T-cell (primary cell): ENCODE data around the gene ZC3HAV1. TPM values are rescaled to one million over a fixed set of nuclear protein-coding genes. Genes with fewer than 3 reads are reported as not detected.
A peak's percentile ranks its signal among the peaks of the same experiment; 100 is the strongest.
"Not testable (repeated sequence)": the region's sequence is repeated elsewhere in the genome, so short reads cannot be mapped to it uniquely, and the experiment has no call there.

Experiments used
- ATAC-seq, 4 experiments: fragments of 200-7000 bp in 3 of 4; fragments of 150-1000 bp in 1 of 4; cut with Tn5 transposase; replicated peaks in 1 of 4; 1 replicate in 3 of 4; 2 replicates in 1 of 4; pipeline ENCODE4 v1.10.0; 2021; ENCODE audit warnings: moderate library complexity in 3 of 4, mild to moderate bottlenecking in 2 of 4, moderate number of reproducible peaks in 1 of 4
- CTCF ChIA-PET, 2 donors: fragments of 300-600 bp; sonication (Branson Sonifier 250); formaldehyde crosslinking; loops; one replicate each; lab custom pipeline; 2022; ENCODE audit warnings: antibody characterized with exemption in 2 of 2; lab: Charles Lee
- POLR2A ChIA-PET, 2 donors: fragments of 300-600 bp; sonication (Branson Sonifier 250); formaldehyde crosslinking; loops; one replicate each; lab custom pipeline; 2022; ENCODE audit warnings: antibody characterized with exemption in 2 of 2; lab: Charles Lee
- DNase-seq, 35 experiments: peaks; one replicate each; pipeline versions ENCODE4 v3.0.0 to v3.0.0-alpha.2; 2013 to 2023
- H3K27ac ChIP-seq: one replicate; pipeline ENCODE4 v1.5.1; 2013; ENCODE audit warnings: low read length
- H3K27me3 ChIP-seq, 2 experiments: replicated peaks in 1 of 2; 1 replicate in 1 of 2; 2 replicates in 1 of 2; pipeline versions ENCODE4 v1.6.1 to v1.7.0; 2013; ENCODE audit warnings: low read length in 1 of 2, mixed read lengths in 1 of 2; ENCODE audit not compliant: control insufficient read depth in 2 of 2, insufficient read depth in 2 of 2; ENCODE audit errors: extremely low read depth in 1 of 2
- H3K36me3 ChIP-seq, 2 donors: 1 replicate in 1 of 2; 2 replicates in 1 of 2; pipeline versions ENCODE4 v1.6.1 to v1.7.0; 2013; ENCODE audit warnings: low read length in 1 of 2; ENCODE audit not compliant: control insufficient read depth in 2 of 2, insufficient read depth in 1 of 2; ENCODE audit errors: extremely low read depth in 1 of 2
- H3K4me1 ChIP-seq, 2 experiments: 1 replicate in 1 of 2; 2 replicates in 1 of 2; pipeline versions ENCODE4 v1.6.1 to v1.7.0; 2013; ENCODE audit warnings: low read length in 2 of 2, mixed read lengths in 1 of 2; ENCODE audit not compliant: insufficient read depth in 2 of 2, control insufficient read depth in 1 of 2; ENCODE audit errors: extremely low read depth in 1 of 2
- H3K4me3 ChIP-seq, 2 donors: 1 replicate in 1 of 2; 2 replicates in 1 of 2; pipeline versions ENCODE4 v1.5.1 to v1.7.0; 2013; ENCODE audit warnings: mild to moderate bottlenecking in 2 of 2, low read length in 1 of 2, moderate library complexity in 1 of 2; ENCODE audit not compliant: control insufficient read depth in 1 of 2; ENCODE audit errors: extremely low read depth in 1 of 2
- H3K9me3 ChIP-seq: 2 replicates; pipeline ENCODE4 v1.7.0; 2013
- H3K27ac Mint-ChIP-seq, 2 donors: one replicate each; pipeline ENCODE4 v1.8.0; 2020 to 2021; ENCODE audit warnings: mild to moderate bottlenecking in 2 of 2, mixed read lengths in 2 of 2
- H3K27me3 Mint-ChIP-seq, 2 donors: one replicate each; pipeline ENCODE4 v1.8.0; 2021 to 2022; ENCODE audit warnings: mixed read lengths in 2 of 2
- H3K36me3 Mint-ChIP-seq: one replicate; pipeline ENCODE4 v1.8.0; 2021; ENCODE audit warnings: mixed read lengths
- H3K4me1 Mint-ChIP-seq, 3 donors: one replicate each; pipeline ENCODE4 v1.8.0; 2020 to 2022; ENCODE audit warnings: mixed read lengths in 3 of 3, mild to moderate bottlenecking in 1 of 3
- H3K4me3 Mint-ChIP-seq, 3 donors: one replicate each; pipeline ENCODE4 v1.8.0; 2020 to 2022; ENCODE audit warnings: mild to moderate bottlenecking in 3 of 3, mixed read lengths in 3 of 3, moderate library complexity in 3 of 3
- H3K9me3 Mint-ChIP-seq, 3 donors: one replicate each; pipeline ENCODE4 v1.8.0; 2020 to 2022; ENCODE audit warnings: mixed read lengths in 3 of 3
- WGBS: methylation state at CpG from one replicate; pipeline ENCODE4 v1.1.5; 2013; ENCODE audit warnings: missing lambda C conversion rate; ENCODE audit not compliant: insufficient coverage; 5-methylcytosine and 5-hydroxymethylcytosine counted together
- total RNA-seq, 35 experiments: library from RNA in 6 of 35; stranded (reverse) in 6 of 35; fragments of 120-200 nt in 1 of 35; gene quantifications; one replicate each; pipeline versions ENCODE4 v1.2.1 to v1.2.4 and lab custom pipeline; 2013 to 2026

The ZC3HAV1 gene
- total RNA-seq, 5 donors from 2014 or later (not counting 1 experiment from before 2014, with no cell fraction given): 148 to 201 (median 155) TPM

DNA sequence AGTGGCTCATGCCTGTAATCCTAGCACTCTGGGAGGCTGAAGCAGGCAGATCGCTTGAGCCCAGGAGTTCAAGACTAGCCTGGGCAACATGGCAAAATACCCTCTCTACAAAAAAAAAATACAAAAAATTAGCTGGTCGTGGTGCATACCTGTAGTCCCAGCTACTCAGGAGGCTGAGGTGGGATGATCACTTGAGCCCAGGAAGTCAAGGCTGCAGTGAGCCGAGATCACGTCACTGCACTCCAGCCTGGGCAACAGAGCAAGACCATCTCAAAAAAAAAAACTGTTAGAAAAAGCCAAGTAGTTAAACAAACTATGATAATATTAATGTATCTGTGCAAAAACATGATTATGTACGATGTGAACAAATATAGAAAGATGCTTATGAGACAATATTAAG is 83.7 kb downstream of the ZC3HAV1 start:
- H3K36me3 ChIP-seq, DNase-seq, H3K27me3 ChIP-seq, H3K4me3 ChIP-seq, H3K4me1 ChIP-seq, ATAC-seq, H3K27ac ChIP-seq, H3K4me1 Mint-ChIP-seq, H3K9me3 ChIP-seq, H3K27ac Mint-ChIP-seq, H3K9me3 Mint-ChIP-seq, H3K36me3 Mint-ChIP-seq, H3K27me3 Mint-ChIP-seq, H3K4me3 Mint-ChIP-seq: not testable (repeated sequence)
- 73% methylated on average over 2 of the region's 5 CpGs for WGBS
- ChIA-PET POLR2A (interaction anchor here in 1 of 2 donors (0.7 kb wide), 1 partner anchor 239 kb away, joined by 3 read pairs; no protein-coding TSS in a partner anchor), CTCF (interaction anchor here in 1 of 2 donors (0.8 to 1.9 kb wide), 2 partner anchors 49 to 139 kb away, joined by 3 to 5 read pairs; no protein-coding TSS in a partner anchor)

DNA sequence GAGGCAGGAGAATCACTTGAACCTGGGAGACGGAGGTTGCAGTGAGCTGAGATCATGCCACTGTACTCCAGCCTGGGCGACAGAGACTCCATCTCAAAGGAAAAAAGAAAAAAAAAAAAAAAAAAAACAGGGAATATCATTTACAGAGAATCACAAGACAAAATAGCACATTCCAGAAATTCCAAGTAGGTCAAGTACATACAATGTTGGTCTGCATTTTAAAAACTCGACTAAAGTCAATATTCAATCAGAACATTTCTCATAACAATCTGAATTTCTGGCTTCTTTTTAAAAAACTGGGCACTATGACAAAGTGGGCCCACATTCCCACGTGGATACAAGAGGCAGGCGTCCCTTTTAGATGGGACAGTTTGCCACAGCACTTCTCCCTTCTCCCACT is 86.4 kb downstream of the ZC3HAV1 start:
- Mint-ChIP-seq H3K27me3 (no peaks in the 10 kb centered on the region), H3K36me3 (no peaks in the 10 kb centered on the region), H3K9me3 (no peaks in the 10 kb centered on the region), H3K4me1 (peaks cover 0 to 5% (median 3%) of the 10 kb centered on the region in 3 donors), H3K27ac (no peak overlapping the region), H3K4me3 (no peak overlapping the region)
- Histone ChIP-seq H3K36me3 (no peaks in the 10 kb centered on the region), H3K27me3 (no peaks in the 10 kb centered on the region), H3K27ac (no peak overlapping the region), H3K9me3 (no peaks in the 10 kb centered on the region), H3K4me1 (no peaks in the 10 kb centered on the region), H3K4me3 (no peak overlapping the region)
- DNase-seq (no peak), ATAC-seq (no peak)
- CTCF ChIA-PET: interaction anchor here in 1 of 2 donors (1.6 kb wide), 1 partner anchor 52 kb away, joined by 5 read pairs; no protein-coding TSS in a partner anchor
- POLR2A ChIA-PET: no interaction called here
- 94% methylated on average over 5 of the region's 5 CpGs for WGBS

DNA sequence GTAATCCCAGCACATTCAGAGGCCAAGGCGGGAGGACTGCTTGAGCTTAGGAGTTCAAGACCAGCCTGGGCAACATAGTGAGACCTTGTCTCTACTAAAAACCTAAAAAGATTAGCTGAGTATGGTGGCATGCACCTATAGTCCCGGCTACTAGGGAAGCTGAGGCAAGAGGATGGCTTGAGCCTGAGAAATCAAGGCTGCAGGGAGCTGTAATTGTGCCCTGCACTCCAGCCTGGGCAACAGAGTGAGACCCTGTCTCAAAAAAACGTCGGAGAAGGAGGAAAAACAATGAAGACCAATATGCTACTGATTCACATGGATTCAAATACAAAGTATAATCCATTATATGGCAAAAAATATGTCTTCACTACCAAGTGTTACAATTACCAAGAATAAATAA is 87.2 kb downstream of the ZC3HAV1 start:
- Histone ChIP-seq H3K27me3 (no peaks in the 10 kb centered on the region), H3K36me3 (no peaks in the 10 kb centered on the region), H3K4me3 (no peak overlapping the region), H3K9me3 (no peaks in the 10 kb centered on the region), H3K27ac (no peak overlapping the region), H3K4me1 (no peaks in the 10 kb centered on the region)
- Mint-ChIP-seq H3K36me3 (no peaks in the 10 kb centered on the region), H3K27ac (no peak overlapping the region), H3K9me3 (no peaks in the 10 kb centered on the region), H3K4me1 (peaks cover 2 to 8% (median 5%) of the 10 kb centered on the region in 3 donors), H3K4me3 (no peak overlapping the region), H3K27me3 (no peaks in the 10 kb centered on the region)
- no peak for DNase-seq
- 82% methylated on average over 1 of the region's 4 CpGs for WGBS
- ChIA-PET CTCF (interaction anchor here in 1 of 2 donors (1.6 kb wide), 1 partner anchor 53 kb away, joined by 5 read pairs; no protein-coding TSS in a partner anchor), POLR2A (no interaction called here)
- no peak for ATAC-seq

DNA sequence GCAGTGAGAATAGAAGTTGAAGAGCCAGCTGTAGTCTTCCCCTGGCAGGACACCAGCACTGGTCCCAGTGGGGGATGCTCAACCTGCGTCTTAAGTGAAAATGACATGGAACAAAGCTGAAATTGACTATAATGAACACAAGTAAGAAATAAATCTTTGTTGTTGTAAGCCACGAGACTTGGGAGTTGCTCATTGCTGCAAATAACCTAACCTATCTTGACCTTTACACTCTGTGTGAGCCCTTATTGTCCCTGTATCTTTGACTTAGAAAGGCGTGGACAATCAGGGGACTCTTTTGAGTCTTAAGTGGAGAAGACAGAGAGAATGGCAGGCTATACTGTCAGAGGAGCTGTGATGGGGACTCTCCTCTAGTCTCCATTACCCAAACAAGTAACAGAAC is 90.6 kb downstream of the ZC3HAV1 start:
- CTCF ChIA-PET: interaction anchor here (0.6 to 3.7 kb wide), 6 partner anchors 23 to 791 kb away, joined by 3 to 36 read pairs (median 5); no protein-coding TSS in a partner anchor
- POLR2A ChIA-PET: no interaction called here
- Histone ChIP-seq H3K36me3 (no peaks in the 10 kb centered on the region), H3K4me3 (no peak overlapping the region), H3K4me1 (no peaks in the 10 kb centered on the region), H3K9me3 (no peaks in the 10 kb centered on the region), H3K27me3 (peaks cover 0 to 6% of the 10 kb centered on the region in 2 experiments), H3K27ac (no peak overlapping the region)
- Mint-ChIP-seq H3K36me3 (no peaks in the 10 kb centered on the region), H3K27me3 (peaks cover 0 to 9% of the 10 kb centered on the region in 2 donors), H3K27ac (no peak overlapping the region), H3K4me1 (peaks cover 6 to 17% (median 9%) of the 10 kb centered on the region in 3 donors), H3K9me3 (no peaks in the 10 kb centered on the region), H3K4me3 (no peak overlapping the region)
- no peak for ATAC-seq
- DNase-seq: no peak
- no CpG with 5 or more reads among the region's 3 CpGs for WGBS

DNA sequence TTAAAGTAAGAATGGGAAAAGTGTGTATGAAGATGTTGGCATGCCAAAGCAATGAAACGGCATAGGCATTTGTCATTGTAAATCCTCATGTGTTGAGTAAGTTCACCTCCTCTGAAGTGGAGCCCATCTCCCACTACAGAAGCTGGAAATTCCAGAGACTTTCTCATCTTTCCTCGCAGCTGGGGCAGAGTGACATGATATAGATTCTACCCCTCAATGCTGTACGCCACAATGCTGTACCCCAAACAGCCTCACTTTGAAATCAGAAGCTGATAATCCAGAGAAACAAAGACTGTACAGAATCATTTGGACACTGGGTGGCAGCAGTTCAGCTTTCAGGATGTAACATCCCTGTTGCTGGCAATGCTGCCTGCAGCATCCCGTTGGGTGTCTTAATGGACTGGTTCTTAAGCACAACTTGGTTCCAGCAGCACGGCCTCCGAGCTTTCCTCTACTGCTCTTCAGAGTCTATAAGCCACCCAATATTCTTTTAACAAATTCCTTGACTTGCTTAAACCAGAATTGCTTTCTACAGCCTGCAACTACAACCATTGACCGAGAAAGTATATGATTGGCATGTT is 92.5 kb downstream of the ZC3HAV1 start:
- H3K36me3 Mint-ChIP-seq: no peaks in the 10 kb centered on the region
- no peak overlapping the region for H3K4me3 ChIP-seq
- H3K4me3 Mint-ChIP-seq: no peak overlapping the region
- H3K27ac ChIP-seq: no peak overlapping the region
- H3K9me3 ChIP-seq: no peaks in the 10 kb centered on the region
- no peak overlapping the region for H3K27ac Mint-ChIP-seq
- peaks cover 0 to 9% of the 10 kb centered on the region in 2 donors for H3K27me3 Mint-ChIP-seq
- 15% methylated on average over 2 of the region's 7 CpGs for WGBS
- H3K27me3 ChIP-seq: peaks cover 0 to 6% of the 10 kb centered on the region in 2 experiments
- peaks cover 6 to 17% (median 9%) of the 10 kb centered on the region in 3 donors for H3K4me1 Mint-ChIP-seq
- ChIA-PET POLR2A (interaction anchor here (0.5 to 1.0 kb wide), 2 partner anchors 78 to 102 kb away, joined by 3 to 5 read pairs; no protein-coding TSS in a partner anchor), CTCF (interaction anchor here (0.5 to 3.7 kb wide), 20 partner anchors 11 to 1902 kb away, joined by 3 to 36 read pairs (median 4); a partner anchor contains a TSS)
- H3K36me3 ChIP-seq: no peaks in the 10 kb centered on the region
- H3K9me3 Mint-ChIP-seq: no peaks in the 10 kb centered on the region
- H3K4me1 ChIP-seq: no peaks in the 10 kb centered on the region
- DNase-seq (peak; percentile 15 to 80 (median 55)), ATAC-seq (peak; percentile 81 to 98 (median 88))

DNA sequence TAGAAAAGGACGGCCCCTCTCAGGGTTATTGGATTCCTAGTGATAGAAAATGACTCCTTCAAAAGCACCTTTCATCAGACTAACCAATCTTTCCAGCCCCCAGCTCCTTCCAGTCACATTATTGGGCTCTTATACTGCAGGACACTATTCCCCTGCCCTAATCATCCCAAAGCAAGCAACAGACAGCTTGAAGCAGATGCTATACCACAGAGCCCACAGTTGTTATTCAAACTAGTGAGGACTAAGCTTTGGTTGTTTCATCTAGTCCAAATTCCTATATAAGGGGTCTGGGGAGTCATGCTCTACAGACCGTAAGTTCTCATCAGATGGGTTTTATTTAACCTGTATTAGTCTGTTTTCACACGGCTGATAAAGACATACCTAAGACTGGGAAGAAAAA is 98.1 kb downstream of the ZC3HAV1 start:
- 100% methylated on average over 2 of the region's 3 CpGs for WGBS
- no peak for ATAC-seq

More for the DNA sequence above, 98.1 kb downstream of the ZC3HAV1 start:
- DNase-seq: no peak
- ChIA-PET POLR2A (interaction anchor here in 1 of 2 donors (0.5 kb wide), 1 partner anchor 10 kb away, joined by 5 read pairs; no protein-coding TSS in a partner anchor), CTCF (no interaction called here)
- no peaks in the 10 kb centered on the region for H3K4me1 ChIP-seq
- H3K9me3 ChIP-seq: no peaks in the 10 kb centered on the region
- no peak overlapping the region for H3K4me3 ChIP-seq
- H3K36me3 ChIP-seq: no peaks in the 10 kb centered on the region
- H3K9me3 Mint-ChIP-seq: no peaks in the 10 kb centered on the region
- peaks cover 0 to 9% of the 10 kb centered on the region in 2 donors for H3K27me3 Mint-ChIP-seq
- H3K4me1 Mint-ChIP-seq: no peaks in the 10 kb centered on the region
- peaks cover 0 to 8% of the 10 kb centered on the region in 2 experiments for H3K27me3 ChIP-seq
- H3K36me3 Mint-ChIP-seq: no peaks in the 10 kb centered on the region
- no peak overlapping the region for H3K27ac ChIP-seq
- no peak overlapping the region for H3K4me3 Mint-ChIP-seq
- no peak overlapping the region for H3K27ac Mint-ChIP-seq
